Neural progenitor cell (in vitro differentiated cells): Measurements from ENCODE around the gene SAP30L.
A peak's percentile ranks its signal among the peaks of the same experiment; 100 is the strongest.

Experiments
- EZH2 ChIP-seq: fragments of 200-600 bp; sonication (generic); IDR thresholded peaks from 2 replicates; pipeline ENCODE4 v1.6.1; 2017; ENCODE audit warnings: antibody characterized with exemption, mild to moderate bottlenecking, moderate library complexity
- EZH2phosphoT487 ChIP-seq: fragments of 200-600 bp; sonication (generic); IDR thresholded peaks from 2 replicates; pipeline ENCODE4 v1.6.1; 2017; ENCODE audit warnings: antibody characterized with exemption
- TF ChIP-seq, protein P1 (sequence below): fragments of 200-600 bp; sonication (generic); IDR thresholded peaks from 2 replicates; pipeline ENCODE4 v1.5.1; 2017; ENCODE audit warnings: antibody characterized with exemption, mild to moderate bottlenecking

- TF ChIP-seq, protein P1, sequence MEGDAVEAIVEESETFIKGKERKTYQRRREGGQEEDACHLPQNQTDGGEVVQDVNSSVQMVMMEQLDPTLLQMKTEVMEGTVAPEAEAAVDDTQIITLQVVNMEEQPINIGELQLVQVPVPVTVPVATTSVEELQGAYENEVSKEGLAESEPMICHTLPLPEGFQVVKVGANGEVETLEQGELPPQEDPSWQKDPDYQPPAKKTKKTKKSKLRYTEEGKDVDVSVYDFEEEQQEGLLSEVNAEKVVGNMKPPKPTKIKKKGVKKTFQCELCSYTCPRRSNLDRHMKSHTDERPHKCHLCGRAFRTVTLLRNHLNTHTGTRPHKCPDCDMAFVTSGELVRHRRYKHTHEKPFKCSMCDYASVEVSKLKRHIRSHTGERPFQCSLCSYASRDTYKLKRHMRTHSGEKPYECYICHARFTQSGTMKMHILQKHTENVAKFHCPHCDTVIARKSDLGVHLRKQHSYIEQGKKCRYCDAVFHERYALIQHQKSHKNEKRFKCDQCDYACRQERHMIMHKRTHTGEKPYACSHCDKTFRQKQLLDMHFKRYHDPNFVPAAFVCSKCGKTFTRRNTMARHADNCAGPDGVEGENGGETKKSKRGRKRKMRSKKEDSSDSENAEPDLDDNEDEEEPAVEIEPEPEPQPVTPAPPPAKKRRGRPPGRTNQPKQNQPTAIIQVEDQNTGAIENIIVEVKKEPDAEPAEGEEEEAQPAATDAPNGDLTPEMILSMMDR, result peak; percentile 40
- TF ChIP-seq EZH2 (no peak), EZH2phosphoT487 (no peak)
These were observed 15.7 kb downstream of the SAP30L start for GRCh38 chr5:154461531-154461930.
